Neural cell (in vitro differentiated cells): ENCODE data around the gene AIM2. TPM values are rescaled to one million over a fixed set of nuclear protein-coding genes. Genes with fewer than 3 reads are reported as not detected.

Experiments
- H2AFZ ChIP-seq: fragments of 200-600, 300-800 bp; sonication (generic), shearing (Covaris generic); 2 replicates; pipeline ENCODE4 v1.6.0; 2014; ENCODE audit warnings: low read depth, mild to moderate bottlenecking, antibody characterized with exemption, low read length, moderate library complexity
- H3F3A ChIP-seq: fragments of 200-600 bp; shearing (Covaris generic); 2 replicates; pipeline ENCODE4 v1.6.1; 2016; ENCODE audit warnings: mild to moderate bottlenecking, moderate library complexity, mixed read lengths, antibody characterized with exemption, low read length; ENCODE audit not compliant: insufficient read depth, poor library complexity, severe bottlenecking
- H3K27ac ChIP-seq: fragments of 200-600, 300-800 bp; sonication (generic), shearing (Covaris generic); 2 replicates; pipeline ENCODE4 v1.5.1; 2014; ENCODE audit warnings: mild to moderate bottlenecking, low read length, moderate library complexity
- H3K27me3 ChIP-seq: fragments of 300-800, 200-600 bp; sonication (generic), shearing (Covaris generic); 2 replicates; pipeline ENCODE4 v1.6.0; 2014; ENCODE audit warnings: mild to moderate bottlenecking, low read depth, low read length, moderate library complexity; ENCODE audit not compliant: insufficient read depth
- H3K36me3 ChIP-seq: fragments of 300-800, 200-600 bp; sonication (generic), shearing (Covaris generic); 2 replicates; pipeline ENCODE4 v1.5.1; 2014; ENCODE audit warnings: mild to moderate bottlenecking, antibody characterized with exemption, low read length, moderate library complexity; ENCODE audit not compliant: insufficient read depth
- H3K4me2 ChIP-seq: fragments of 300-800, 200-600 bp; sonication (generic), shearing (Covaris generic); 2 replicates; pipeline ENCODE4 v1.6.0; 2014; ENCODE audit warnings: mild to moderate bottlenecking, low read length
- H3K4me3 ChIP-seq: fragments of 300-800, 200-600 bp; sonication (generic), shearing (Covaris generic); 2 replicates; pipeline ENCODE4 v1.5.1; 2014; ENCODE audit warnings: mild to moderate bottlenecking, low read length, moderate library complexity
- H3K79me2 ChIP-seq: fragments of 200-600 bp; shearing (Covaris generic); replicated peaks from 2 replicates; pipeline ENCODE4 v1.6.0; 2014; ENCODE audit warnings: mild to moderate bottlenecking, low read length, moderate library complexity; ENCODE audit not compliant: insufficient read depth
- H3K9ac ChIP-seq: fragments of 300-800, 200-600 bp; sonication (generic), shearing (Covaris generic); 2 replicates; pipeline ENCODE4 v1.6.1; 2016; ENCODE audit warnings: mild to moderate bottlenecking, low read length, mixed read lengths
- H3K9me2 ChIP-seq: fragments of 200-600 bp; shearing (Covaris generic); 2 replicates; pipeline ENCODE4 v1.6.1; 2016; ENCODE audit warnings: mild to moderate bottlenecking, low read length, mixed read lengths; ENCODE audit not compliant: insufficient read depth
- H3K9me3 ChIP-seq: fragments of 200-600, 300-800 bp; sonication (generic), shearing (Covaris generic); 2 replicates; pipeline ENCODE4 v1.6.1; 2016; ENCODE audit warnings: mild to moderate bottlenecking, mixed run types, low read length, moderate library complexity, mixed read lengths
- H4K20me1 ChIP-seq: fragments of 200-600 bp; shearing (Covaris generic); 2 replicates; pipeline ENCODE4 v1.6.1; 2016; ENCODE audit warnings: mild to moderate bottlenecking, mixed run types; ENCODE audit not compliant: insufficient read depth
- CTCF ChIP-seq: fragments of 450-650 bp; IDR thresholded peaks from 2 replicates; pipeline ENCODE4 v1.5.1; 2014; ENCODE audit warnings: antibody characterized with exemption, mild to moderate bottlenecking, moderate library complexity; ENCODE audit not compliant: poor library complexity, severe bottlenecking
- EP300 ChIP-seq: fragments of 450-650 bp; conservative IDR thresholded peaks from 2 replicates; pipeline ENCODE4 v1.6.1; 2014; ENCODE audit warnings: antibody characterized with exemption, mild to moderate bottlenecking, moderate library complexity; ENCODE audit not compliant: poor library complexity, severe bottlenecking
- EZH2 ChIP-seq: fragments of 200-600, 300-800 bp; shearing (Covaris generic), sonication (generic); IDR thresholded peaks from 2 replicates; pipeline ENCODE4 v1.6.1; 2014; ENCODE audit warnings: antibody characterized with exemption, low read length, borderline replicate concordance, mild to moderate bottlenecking; ENCODE audit not compliant: insufficient read depth, poor library complexity, severe bottlenecking
- MXI1 ChIP-seq: fragments of 450-650 bp; conservative IDR thresholded peaks from 2 replicates; pipeline ENCODE4 v1.6.1; 2014; ENCODE audit warnings: antibody characterized with exemption, mild to moderate bottlenecking; ENCODE audit not compliant: poor library complexity, severe bottlenecking
- POLR2AphosphoS5 ChIP-seq: IDR thresholded peaks from 2 replicates; pipeline ENCODE4 v1.6.1; 2012
- RAD21 ChIP-seq: fragments of 450-650 bp; conservative IDR thresholded peaks from 2 replicates; pipeline ENCODE4 v1.6.1; 2014; ENCODE audit warnings: antibody characterized with exemption, mild to moderate bottlenecking, moderate library complexity
- SMC3 ChIP-seq: fragments of 450-650 bp; conservative IDR thresholded peaks from 2 replicates; pipeline ENCODE4 v1.6.1; 2014; ENCODE audit warnings: antibody characterized with exemption, mild to moderate bottlenecking, moderate library complexity; ENCODE audit not compliant: poor library complexity
- TAF1 ChIP-seq: IDR thresholded peaks from 2 replicates; pipeline ENCODE4 v1.6.1; 2012; ENCODE audit warnings: low read depth
- polyA plus RNA-seq: library from polyadenylated mRNA; depleted of rRNA; stranded (reverse); fragments of >200 nt; gene quantifications from 2 replicates; pipeline ENCODE4 v1.2.3, GENCODE V29; 2014
- TF ChIP-seq, protein P1 (sequence below): IDR thresholded peaks from 2 replicates; pipeline ENCODE4 v1.6.1; 2012; ENCODE audit warnings: borderline replicate concordance

The AIM2 gene
- polyA plus RNA-seq, 1 donor from 2014 or later, result 11.1 TPM

- no peaks in the 10 kb centered on the region for H3K36me3 ChIP-seq
- H3K27ac ChIP-seq, result no peak overlapping the region
- no peaks in the 10 kb centered on the region for H3K9me2 ChIP-seq
- no peaks in the 10 kb centered on the region for H4K20me1 ChIP-seq
- H3K4me2 ChIP-seq, result no peak overlapping the region
- no peaks in the 10 kb centered on the region for H3F3A ChIP-seq
- no peaks in the 10 kb centered on the region for H3K79me2 ChIP-seq
- H3K27me3 ChIP-seq, result no peaks in the 10 kb centered on the region
- H3K4me3 ChIP-seq, result no peak overlapping the region
- H3K9ac ChIP-seq, result no peak overlapping the region
- no peaks in the 10 kb centered on the region for H3K9me3 ChIP-seq
- no peak overlapping the region for H2AFZ ChIP-seq
- TF ChIP-seq POLR2AphosphoS5 (no peak), CTCF (no peak), SMC3 (no peak)
Measured at GRCh38 chr1:159092036-159092760, 15.6 kb upstream of the AIM2 start.

- H3K36me3 ChIP-seq, result no peaks in the 10 kb centered on the region
- no peak overlapping the region for H3K9ac ChIP-seq
- H3K9me2 ChIP-seq, result no peaks in the 10 kb centered on the region
- no peaks in the 10 kb centered on the region for H3K79me2 ChIP-seq
- no peaks in the 10 kb centered on the region for H3K27me3 ChIP-seq
- H3K4me2 ChIP-seq, result no peak overlapping the region
- H4K20me1 ChIP-seq, result no peaks in the 10 kb centered on the region
- no peaks in the 10 kb centered on the region for H3K9me3 ChIP-seq
- H3K4me3 ChIP-seq, result peak overlapping the region; percentile 10
- no peak overlapping the region for H2AFZ ChIP-seq
- H3K27ac ChIP-seq, result no peak overlapping the region
- no peak for TF ChIP-seq RAD21
- TF ChIP-seq TAF1, result no peak
- TF ChIP-seq EP300, result no peak
- TF ChIP-seq MXI1, result no peak
- TF ChIP-seq CTCF, result no peak
- TF ChIP-seq EZH2, result no peak
- no peak for TF ChIP-seq POLR2AphosphoS5
- TF ChIP-seq, protein P1, sequence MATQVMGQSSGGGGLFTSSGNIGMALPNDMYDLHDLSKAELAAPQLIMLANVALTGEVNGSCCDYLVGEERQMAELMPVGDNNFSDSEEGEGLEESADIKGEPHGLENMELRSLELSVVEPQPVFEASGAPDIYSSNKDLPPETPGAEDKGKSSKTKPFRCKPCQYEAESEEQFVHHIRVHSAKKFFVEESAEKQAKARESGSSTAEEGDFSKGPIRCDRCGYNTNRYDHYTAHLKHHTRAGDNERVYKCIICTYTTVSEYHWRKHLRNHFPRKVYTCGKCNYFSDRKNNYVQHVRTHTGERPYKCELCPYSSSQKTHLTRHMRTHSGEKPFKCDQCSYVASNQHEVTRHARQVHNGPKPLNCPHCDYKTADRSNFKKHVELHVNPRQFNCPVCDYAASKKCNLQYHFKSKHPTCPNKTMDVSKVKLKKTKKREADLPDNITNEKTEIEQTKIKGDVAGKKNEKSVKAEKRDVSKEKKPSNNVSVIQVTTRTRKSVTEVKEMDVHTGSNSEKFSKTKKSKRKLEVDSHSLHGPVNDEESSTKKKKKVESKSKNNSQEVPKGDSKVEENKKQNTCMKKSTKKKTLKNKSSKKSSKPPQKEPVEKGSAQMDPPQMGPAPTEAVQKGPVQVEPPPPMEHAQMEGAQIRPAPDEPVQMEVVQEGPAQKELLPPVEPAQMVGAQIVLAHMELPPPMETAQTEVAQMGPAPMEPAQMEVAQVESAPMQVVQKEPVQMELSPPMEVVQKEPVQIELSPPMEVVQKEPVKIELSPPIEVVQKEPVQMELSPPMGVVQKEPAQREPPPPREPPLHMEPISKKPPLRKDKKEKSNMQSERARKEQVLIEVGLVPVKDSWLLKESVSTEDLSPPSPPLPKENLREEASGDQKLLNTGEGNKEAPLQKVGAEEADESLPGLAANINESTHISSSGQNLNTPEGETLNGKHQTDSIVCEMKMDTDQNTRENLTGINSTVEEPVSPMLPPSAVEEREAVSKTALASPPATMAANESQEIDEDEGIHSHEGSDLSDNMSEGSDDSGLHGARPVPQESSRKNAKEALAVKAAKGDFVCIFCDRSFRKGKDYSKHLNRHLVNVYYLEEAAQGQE, result no peak
- no peak for TF ChIP-seq SMC3
- no peaks in the 10 kb centered on the region for H3F3A ChIP-seq
Measured at GRCh38 chr1:159091607-159092031, 15.1 kb upstream of the AIM2 start.
